Measurements from ENCODE around the gene DENND2C. TPM values are rescaled to one million over a fixed set of nuclear protein-coding genes. Genes with fewer than 3 reads are reported as not detected.

The DENND2C gene
- total and polyA plus RNA-seq, 9 donors = 1.5 to 3.6 (median 2.6) TPM

DNA sequence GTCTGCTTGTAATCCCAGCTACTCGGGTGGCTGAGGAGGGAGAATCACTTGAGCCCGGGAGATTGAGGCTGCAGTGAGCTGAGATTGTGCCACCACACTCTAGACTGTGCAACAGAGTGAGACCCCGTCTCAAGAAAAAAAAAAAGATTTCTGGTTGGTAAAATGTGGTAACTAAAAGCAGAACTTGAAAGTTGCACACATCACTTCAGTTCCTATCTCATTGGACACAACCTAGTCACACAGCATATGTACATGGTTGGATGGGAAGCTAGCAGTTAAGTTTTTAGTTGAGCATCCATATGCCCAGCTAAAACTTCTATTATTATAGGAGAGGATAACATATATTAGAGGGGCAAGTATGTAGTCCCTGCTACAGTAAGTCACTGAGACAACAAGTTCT, 110.5 kb downstream of the DENND2C start:
- Histone ChIP-seq H3K27me3 (no peaks in the 10 kb centered on the region), H3K4me3 (no peak overlapping the region), H3K27ac (no peak overlapping the region), H3K36me3 (no peaks in the 10 kb centered on the region), H3K9me3 (no peaks in the 10 kb centered on the region), H3K4me1 (ENCODE audit: insufficient read depth) (no peaks in the 10 kb centered on the region)
- DNase-seq = no peak
- no peak for TF ChIP-seq POLR2A (IDR thresholded peaks at IDR 0.05)
- TF ChIP-seq, protein P1, sequence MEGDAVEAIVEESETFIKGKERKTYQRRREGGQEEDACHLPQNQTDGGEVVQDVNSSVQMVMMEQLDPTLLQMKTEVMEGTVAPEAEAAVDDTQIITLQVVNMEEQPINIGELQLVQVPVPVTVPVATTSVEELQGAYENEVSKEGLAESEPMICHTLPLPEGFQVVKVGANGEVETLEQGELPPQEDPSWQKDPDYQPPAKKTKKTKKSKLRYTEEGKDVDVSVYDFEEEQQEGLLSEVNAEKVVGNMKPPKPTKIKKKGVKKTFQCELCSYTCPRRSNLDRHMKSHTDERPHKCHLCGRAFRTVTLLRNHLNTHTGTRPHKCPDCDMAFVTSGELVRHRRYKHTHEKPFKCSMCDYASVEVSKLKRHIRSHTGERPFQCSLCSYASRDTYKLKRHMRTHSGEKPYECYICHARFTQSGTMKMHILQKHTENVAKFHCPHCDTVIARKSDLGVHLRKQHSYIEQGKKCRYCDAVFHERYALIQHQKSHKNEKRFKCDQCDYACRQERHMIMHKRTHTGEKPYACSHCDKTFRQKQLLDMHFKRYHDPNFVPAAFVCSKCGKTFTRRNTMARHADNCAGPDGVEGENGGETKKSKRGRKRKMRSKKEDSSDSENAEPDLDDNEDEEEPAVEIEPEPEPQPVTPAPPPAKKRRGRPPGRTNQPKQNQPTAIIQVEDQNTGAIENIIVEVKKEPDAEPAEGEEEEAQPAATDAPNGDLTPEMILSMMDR (IDR thresholded peaks at IDR 0.05) = no peak
- intact Hi-C loops (cut with DNase I) = no loop called here
- WGBS, 3 donors = 82 to 94% (median 88%) methylated on average over 3 of the region's 3 CpGs

DNA sequence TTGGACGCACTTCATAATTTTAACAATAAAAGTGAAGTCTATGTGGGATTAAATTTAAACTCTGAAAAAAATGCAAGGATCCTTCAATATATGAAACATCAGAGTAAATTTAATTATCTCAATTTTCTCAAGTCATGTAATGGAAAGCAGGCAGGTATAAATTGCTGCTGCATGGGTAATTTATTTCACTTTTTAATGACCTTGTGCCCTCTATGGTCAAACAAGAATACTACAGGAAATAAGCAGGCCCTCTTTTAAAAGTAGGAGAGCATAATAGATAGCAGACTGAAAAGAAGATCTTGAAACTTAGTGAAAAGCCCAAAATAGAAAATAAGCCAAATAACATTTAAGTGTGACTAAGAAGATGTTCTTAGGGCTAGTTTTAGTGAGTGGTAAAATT, 111.3 kb downstream of the DENND2C start:
- WGBS, 3 donors = 53 to 96% (median 91%) methylated on average over 1 of the region's 1 CpG
- Histone ChIP-seq H3K4me3 (no peak overlapping the region), H3K27ac (no peak overlapping the region), H3K9me3 (no peaks in the 10 kb centered on the region), H3K27me3 (no peaks in the 10 kb centered on the region), H3K36me3 (no peaks in the 10 kb centered on the region), H3K4me1 (ENCODE audit: insufficient read depth) (no peaks in the 10 kb centered on the region)
- DNase-seq = no peak
- intact Hi-C loops (cut with DNase I) = no loop called here
- TF ChIP-seq POLR2A (IDR thresholded peaks at IDR 0.05) (no peak), EP300 (IDR thresholded peaks at IDR 0.05) (no peak)
- TF ChIP-seq, protein P1 (IDR thresholded peaks at IDR 0.05) = no peak

DNA sequence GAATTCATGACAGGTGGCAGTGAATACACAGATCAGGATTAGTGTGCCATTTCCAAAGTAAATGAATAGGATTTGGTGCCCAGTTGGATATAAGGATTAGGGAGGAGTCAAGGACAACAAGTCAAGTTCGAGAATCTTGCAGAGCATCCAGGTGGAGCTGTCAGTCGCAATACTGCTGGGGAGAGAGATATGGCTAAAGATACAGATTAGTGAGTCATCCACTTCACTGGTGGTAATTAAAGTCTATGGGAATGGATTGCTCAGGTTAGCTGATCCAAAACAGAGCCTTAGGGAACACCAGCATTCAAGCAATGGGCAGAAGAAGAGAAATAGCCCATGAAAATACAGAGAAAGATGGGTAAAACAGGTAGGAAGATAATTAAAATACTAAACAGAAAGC, 115.3 kb downstream of the DENND2C start:
- TF ChIP-seq, protein P1 (IDR thresholded peaks at IDR 0.05) = no peak
- TF ChIP-seq POLR2A (IDR thresholded peaks at IDR 0.05) (no peak), EP300 (IDR thresholded peaks at IDR 0.05) (no peak)
- WGBS, 3 donors = 62 to 79% (median 77%) methylated on average over 2 of the region's 2 CpGs
- intact Hi-C loops (cut with DNase I) = no loop called here
- Histone ChIP-seq H3K27ac (no peak overlapping the region), H3K4me1 (ENCODE audit: insufficient read depth) (no peaks in the 10 kb centered on the region), H3K36me3 (no peaks in the 10 kb centered on the region), H3K4me3 (no peak overlapping the region), H3K9me3 (no peaks in the 10 kb centered on the region), H3K27me3 (no peaks in the 10 kb centered on the region)
- no peak for DNase-seq

DNA sequence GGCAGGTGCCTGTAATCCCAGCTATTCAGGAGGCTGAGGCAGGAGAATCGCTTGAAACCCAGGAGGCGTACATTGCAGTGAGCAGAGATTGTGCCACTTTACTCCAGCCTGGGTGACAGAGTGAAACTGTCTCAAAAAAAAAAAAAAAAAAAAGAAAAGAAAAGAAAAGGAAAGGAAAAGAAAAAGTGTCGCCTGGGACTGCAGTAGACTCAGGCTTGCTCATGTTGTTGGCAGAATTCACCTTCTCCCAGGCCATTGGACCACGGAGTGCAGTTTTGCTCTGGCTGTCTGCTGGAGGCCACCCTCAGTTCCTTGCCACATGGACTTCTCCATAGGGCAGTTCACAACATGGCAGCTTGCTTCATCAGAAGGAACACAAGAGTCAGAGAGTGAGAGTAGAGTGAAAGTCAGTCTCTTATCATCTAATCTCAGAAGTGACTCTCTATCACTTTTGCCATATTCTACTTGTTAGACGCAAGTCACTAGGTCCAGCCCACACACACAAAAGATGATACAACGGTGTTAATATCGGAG, 117.7 kb downstream of the DENND2C start:
- Histone ChIP-seq H3K36me3 (no peaks in the 10 kb centered on the region), H3K27ac (no peak overlapping the region), H3K27me3 (no peaks in the 10 kb centered on the region), H3K4me3 (no peak overlapping the region), H3K9me3 (no peaks in the 10 kb centered on the region), H3K4me1 (ENCODE audit: insufficient read depth) (no peaks in the 10 kb centered on the region)
- TF ChIP-seq, protein P1 (IDR thresholded peaks at IDR 0.05) = no peak
- TF ChIP-seq POLR2A (IDR thresholded peaks at IDR 0.05) (no peak), EP300 (IDR thresholded peaks at IDR 0.05) (no peak)
- WGBS, 3 donors = 92 to 96% (median 93%) methylated on average over 7 of the region's 7 CpGs
- intact Hi-C loops (cut with DNase I) = no loop called here
- no peak for DNase-seq

Measured in ovary (tissue), 9 donors.